OCI-LY1 (cell line): ENCODE results near the gene SHC1.

Experiments
- EZH2 ChIP-seq: fragments of 200-600 bp; sonication (generic), shearing (Covaris generic); IDR thresholded peaks from 2 replicates; pipeline ENCODE4 v1.8.0; 2017; ENCODE audit warnings: borderline replicate concordance, mixed run types, mild to moderate bottlenecking, antibody characterized with exemption, low read length, moderate library complexity, mixed read lengths
- TF ChIP-seq, protein P1 (sequence below): fragments of 200-600 bp; sonication (generic), shearing (Covaris generic); IDR thresholded peaks from 2 replicates; pipeline ENCODE4 v1.5.1; 2017; ENCODE audit warnings: mild to moderate bottlenecking, antibody characterized with exemption, low read length, moderate library complexity, mixed read lengths

DNA sequence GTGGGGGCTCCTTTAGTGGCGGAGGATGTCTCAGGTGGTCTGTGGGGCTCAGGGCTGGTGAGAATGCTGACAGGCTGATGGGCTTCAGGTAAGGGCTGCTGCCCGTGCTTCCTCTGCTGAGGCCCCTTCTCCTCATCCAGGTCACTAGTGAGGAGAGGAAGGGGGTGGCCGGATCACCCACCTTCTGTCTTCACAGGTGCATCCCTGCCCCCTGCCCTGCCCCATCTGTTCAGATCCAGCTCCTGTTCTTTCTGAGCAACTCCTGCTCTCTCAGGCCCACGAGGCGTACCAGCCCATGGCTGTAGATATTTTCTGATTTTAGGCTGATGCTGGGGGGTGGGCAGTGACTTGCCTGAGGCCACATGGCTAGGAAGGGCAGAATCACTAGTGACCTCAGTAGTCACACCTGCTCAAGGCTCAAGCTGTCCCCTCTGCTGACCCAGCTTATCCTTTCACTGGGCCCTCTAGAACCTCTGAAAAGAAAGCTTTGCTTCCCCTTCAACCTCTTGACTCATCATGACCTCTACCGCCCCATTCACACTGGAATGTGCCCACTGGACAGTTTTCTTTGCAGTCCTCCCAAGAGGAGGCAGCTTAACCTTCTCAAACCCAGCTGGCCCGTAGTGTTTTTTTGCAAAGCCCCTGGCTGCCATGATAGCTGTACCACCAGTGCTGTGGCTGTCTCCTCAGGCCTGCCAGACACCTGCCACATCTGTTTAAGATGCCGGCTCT, 48.2 kb upstream of the SHC1 start:
- TF ChIP-seq, protein P1, sequence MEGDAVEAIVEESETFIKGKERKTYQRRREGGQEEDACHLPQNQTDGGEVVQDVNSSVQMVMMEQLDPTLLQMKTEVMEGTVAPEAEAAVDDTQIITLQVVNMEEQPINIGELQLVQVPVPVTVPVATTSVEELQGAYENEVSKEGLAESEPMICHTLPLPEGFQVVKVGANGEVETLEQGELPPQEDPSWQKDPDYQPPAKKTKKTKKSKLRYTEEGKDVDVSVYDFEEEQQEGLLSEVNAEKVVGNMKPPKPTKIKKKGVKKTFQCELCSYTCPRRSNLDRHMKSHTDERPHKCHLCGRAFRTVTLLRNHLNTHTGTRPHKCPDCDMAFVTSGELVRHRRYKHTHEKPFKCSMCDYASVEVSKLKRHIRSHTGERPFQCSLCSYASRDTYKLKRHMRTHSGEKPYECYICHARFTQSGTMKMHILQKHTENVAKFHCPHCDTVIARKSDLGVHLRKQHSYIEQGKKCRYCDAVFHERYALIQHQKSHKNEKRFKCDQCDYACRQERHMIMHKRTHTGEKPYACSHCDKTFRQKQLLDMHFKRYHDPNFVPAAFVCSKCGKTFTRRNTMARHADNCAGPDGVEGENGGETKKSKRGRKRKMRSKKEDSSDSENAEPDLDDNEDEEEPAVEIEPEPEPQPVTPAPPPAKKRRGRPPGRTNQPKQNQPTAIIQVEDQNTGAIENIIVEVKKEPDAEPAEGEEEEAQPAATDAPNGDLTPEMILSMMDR, result no peak
- TF ChIP-seq EZH2, result no peak
